B cell (primary cell): Measurements from ENCODE around the gene MCTP1. TPM values are rescaled to one million over a fixed set of nuclear protein-coding genes. Genes with fewer than 3 reads are reported as not detected.

Experiments
- ATAC-seq: fragments of 200-7000 bp; cut with Tn5 transposase; one replicate; pipeline ENCODE4 v1.10.0; 2021; ENCODE audit warnings: low read depth, mild to moderate bottlenecking, moderate number of reproducible peaks, moderate library complexity
- CTCF ChIA-PET: fragments of 350-600 bp; sonication (Branson Sonifier 250); formaldehyde crosslinking; loops from one replicate; lab custom pipeline; 2021; ENCODE audit warnings: antibody characterized with exemption, inconsistent platforms; lab: Charles Lee
- POLR2A ChIA-PET: fragments of 350-600 bp; sonication (Branson Sonifier 250); formaldehyde crosslinking; loops from one replicate; lab custom pipeline; 2021; ENCODE audit warnings: antibody characterized with exemption; lab: Charles Lee
- DNase-seq: peaks from one replicate; pipeline ENCODE4 v3.0.0; 2013
- H2AFZ ChIP-seq: 2 replicates; pipeline ENCODE4 v1.6.1; 2012; ENCODE audit warnings: mild to moderate bottlenecking, low read depth, low read length; ENCODE audit not compliant: insufficient read depth, poor library complexity, severe bottlenecking
- H3K27ac ChIP-seq, 2 donors: 1 replicate in 1 of 2; 2 replicates in 1 of 2; pipeline ENCODE4 v1.5.1; 2012 to 2013; ENCODE audit warnings: low read length in 2 of 2, mild to moderate bottlenecking in 2 of 2, moderate library complexity in 1 of 2
- H3K27me3 ChIP-seq, 4 experiments: fragments of 200-600 bp in 1 of 4; sonication (generic) in 1 of 4; replicated peaks in 1 of 4; 1 replicate in 2 of 4; 2 replicates in 2 of 4; pipeline versions ENCODE4 v1.6.1 to v1.7.0; 2013 to 2016; ENCODE audit warnings: low read length in 3 of 4, mild to moderate bottlenecking in 2 of 4, mixed read lengths in 1 of 4, moderate library complexity in 1 of 4; ENCODE audit not compliant: insufficient read depth in 4 of 4, control insufficient read depth in 3 of 4; ENCODE audit errors: control extremely low read depth in 1 of 4
- H3K36me3 ChIP-seq, 2 experiments: replicated peaks in 1 of 2; 1 replicate in 1 of 2; 2 replicates in 1 of 2; pipeline versions ENCODE4 v1.6.1 to v1.7.1; 2013; ENCODE audit warnings: low read length in 1 of 2; ENCODE audit not compliant: insufficient read depth in 2 of 2, control insufficient read depth in 1 of 2; ENCODE audit errors: control extremely low read depth in 1 of 2, extremely low read depth in 1 of 2
- H3K4me1 ChIP-seq, 2 donors: fragments of 200-600 bp in 1 of 2; sonication (generic) in 1 of 2; 1 replicate in 1 of 2; 2 replicates in 1 of 2; pipeline versions ENCODE4 v1.5.1 to v1.6.1; 2013 to 2017; ENCODE audit warnings: low read length in 2 of 2; ENCODE audit not compliant: control insufficient read depth in 2 of 2, insufficient read depth in 2 of 2
- H3K4me2 ChIP-seq: replicated peaks from 2 replicates; pipeline ENCODE3; 2012; ENCODE audit warnings: mild to moderate bottlenecking, low read depth, low read length; ENCODE audit not compliant: poor library complexity, severe bottlenecking
- H3K4me3 ChIP-seq, 5 experiments: fragments of 200-600 bp in 1 of 5; sonication (generic) in 1 of 5; 1 replicate in 3 of 5; 2 replicates in 2 of 5; pipeline versions ENCODE4 v1.5.1 to v1.7.0; 2011 to 2016; ENCODE audit warnings: low read length in 4 of 5, mild to moderate bottlenecking in 4 of 5, low read depth in 2 of 5, control low read depth in 1 of 5, moderate library complexity in 1 of 5; ENCODE audit not compliant: insufficient read depth in 1 of 5; ENCODE audit errors: control extremely low read depth in 1 of 5, extremely low read depth in 1 of 5
- H3K79me2 ChIP-seq: fragments of 200-600 bp; sonication (generic); one replicate; pipeline ENCODE4 v1.6.0; 2016; ENCODE audit warnings: low read length; ENCODE audit not compliant: control insufficient read depth, insufficient read depth
- H3K9ac ChIP-seq: fragments of 200-600 bp; sonication (generic); 2 replicates; pipeline ENCODE4 v1.6.1; 2017; ENCODE audit warnings: mild to moderate bottlenecking, low read length, moderate library complexity
- H3K9me3 ChIP-seq, 3 donors: one replicate each; pipeline versions ENCODE4 v1.6.1 to v1.7.1; 2013; ENCODE audit warnings: low read length in 2 of 3; ENCODE audit not compliant: control insufficient read depth in 2 of 3, insufficient read depth in 1 of 3; ENCODE audit errors: control extremely low read depth in 1 of 3
- H4K20me1 ChIP-seq: 2 replicates; pipeline ENCODE4 v1.6.0; 2012; ENCODE audit warnings: mild to moderate bottlenecking, low read length; ENCODE audit not compliant: insufficient read depth, control insufficient read depth, poor library complexity, severe bottlenecking
- H3K27ac Mint-ChIP-seq: one replicate; pipeline ENCODE4 v1.8.0; 2021; ENCODE audit warnings: mixed read lengths
- H3K27me3 Mint-ChIP-seq: one replicate; pipeline ENCODE4 v1.8.0; 2021; ENCODE audit warnings: mixed read lengths
- H3K4me1 Mint-ChIP-seq: one replicate; pipeline ENCODE4 v1.8.0; 2021; ENCODE audit warnings: mixed read lengths
- H3K4me3 Mint-ChIP-seq: one replicate; pipeline ENCODE4 v1.8.0; 2021; ENCODE audit warnings: mixed read lengths
- H3K9me3 Mint-ChIP-seq: one replicate; pipeline ENCODE4 v1.8.0; 2022; ENCODE audit warnings: mixed read lengths; ENCODE audit not compliant: insufficient read depth
- CTCF ChIP-seq: fragments of 200-600 bp; IDR thresholded peaks from one replicate; pipeline ENCODE4 v1.8.0; 2022; ENCODE audit warnings: antibody characterized with exemption, mild to moderate bottlenecking
- EZH2 ChIP-seq: IDR thresholded peaks from 2 replicates; pipeline ENCODE4 v1.6.1; 2012; ENCODE audit warnings: borderline replicate concordance, low read depth, mild to moderate bottlenecking, moderate library complexity, low read length; ENCODE audit not compliant: insufficient read depth, poor library complexity, severe bottlenecking
- WGBS: methylation state at CpG from one replicate; pipeline ENCODE4 v1.1.5; 2013; ENCODE audit warnings: missing lambda C conversion rate; ENCODE audit not compliant: insufficient coverage; 5-methylcytosine and 5-hydroxymethylcytosine counted together
- intact Hi-C: fragments of 100-400 bp; cut with micrococcal nuclease; formaldehyde crosslinking; loops from one replicate; pipeline ENCODE4 v1.10.0; 2022
- polyA plus RNA-seq: library from polyadenylated mRNA; depleted of rRNA; stranded (reverse); fragments of >200 nt; gene quantifications from 2 replicates; pipeline ENCODE4 v1.2.3, GENCODE V29; 2012
- total RNA-seq, 2 donors: library from RNA; stranded (reverse); fragments of 120-200 nt in 1 of 2; gene quantifications; 1 replicate in 1 of 2; 2 replicates in 1 of 2; pipeline versions ENCODE4 v1.2.3 to v1.2.4, GENCODE V29; 2013 to 2022

MCTP1 gene
- total and polyA plus RNA-seq, 2 donors (not counting 1 experiment from before 2014, with no cell fraction given) = 0.42 to 2.5 TPM

GRCh38 chr5:95043234-95043633 is 241.7 kb downstream of the MCTP1 start:
- intact Hi-C loops = no loop called here
- CTCF ChIA-PET = no interaction called here
- no peak overlapping the region for H3K4me2 ChIP-seq

GRCh38 chr5:95042037-95042436 is 242.9 kb downstream of the MCTP1 start:
- no peaks in the 10 kb centered on the region for H3K79me2 ChIP-seq
- H3K27ac ChIP-seq = no peak overlapping the region
- Mint-ChIP-seq H3K4me3 (no peak overlapping the region), H3K9me3 (peaks cover 4% of the 10 kb centered on the region), H3K27me3 (no peaks in the 10 kb centered on the region), H3K27ac (no peak overlapping the region), H3K4me1 (no peaks in the 10 kb centered on the region)
- no peaks in the 10 kb centered on the region for H3K27me3 ChIP-seq
- no CpG with 5 or more reads among the region's 4 CpGs for WGBS
- no peak overlapping the region for H3K4me2 ChIP-seq
- no peaks in the 10 kb centered on the region for H4K20me1 ChIP-seq
- H3K9ac ChIP-seq = no peak overlapping the region
- TF ChIP-seq CTCF (no peak), EZH2 (no peak)
- intact Hi-C loops = no loop called here
- no peaks in the 10 kb centered on the region for H3K4me1 ChIP-seq
- no peak for DNase-seq
- no peaks in the 10 kb centered on the region for H3K9me3 ChIP-seq
- ChIA-PET POLR2A (no interaction called here), CTCF (no interaction called here)
- H3K4me3 ChIP-seq = no peak overlapping the region
- no peak for ATAC-seq
- H3K36me3 ChIP-seq = no peaks in the 10 kb centered on the region
- H2AFZ ChIP-seq = no peak overlapping the region

More at GRCh38 chr5:95043234-95043633, 241.7 kb downstream of the MCTP1 start:
- POLR2A ChIA-PET = no interaction called here
- Mint-ChIP-seq H3K27me3 (no peaks in the 10 kb centered on the region), H3K27ac (no peak overlapping the region), H3K4me1 (peaks cover 1% of the 10 kb centered on the region), H3K9me3 (peaks cover 4% of the 10 kb centered on the region), H3K4me3 (no peak overlapping the region)
- Histone ChIP-seq H3K9me3 (no peaks in the 10 kb centered on the region), H3K36me3 (no peaks in the 10 kb centered on the region), H3K4me1 (no peaks in the 10 kb centered on the region), H3K4me3 (no peak overlapping the region), H3K9ac (no peak overlapping the region), H2AFZ (no peak overlapping the region), H3K79me2 (no peaks in the 10 kb centered on the region), H4K20me1 (no peaks in the 10 kb centered on the region), H3K27ac (no peak overlapping the region), H3K27me3 (no peaks in the 10 kb centered on the region)
- ATAC-seq (no peak), DNase-seq (no peak)
- TF ChIP-seq CTCF = no peak
- TF ChIP-seq EZH2 = no peak
